Suprapubic skin (tissue), 4 donors: ENCODE measurements around the gene PPFIA3.
"Not testable (repeated sequence)": the region's sequence is repeated elsewhere in the genome, so short reads cannot be mapped to it uniquely, and the experiment has no call there.

Source experiments
- CTCF ChIP-seq, 2 donors: fragments of 200-600 bp in 1 of 2; fragments of 450-650 bp in 1 of 2; sonication (generic) in 1 of 2; IDR thresholded peaks; one replicate each; pipeline ENCODE4 v1.5.1; 2016 to 2019; ENCODE audit warnings: antibody characterized with exemption in 2 of 2, mild to moderate bottlenecking in 1 of 2, moderate library complexity in 1 of 2
- POLR2A ChIP-seq, 2 donors: fragments of 450-650 bp; IDR thresholded peaks; one replicate each; pipeline ENCODE4 v1.6.1; 2017; ENCODE audit warnings: antibody characterized with exemption in 2 of 2, mild to moderate bottlenecking in 2 of 2, moderate library complexity in 2 of 2
- POLR2AphosphoS5 ChIP-seq, 3 donors: sonication (generic); formaldehyde crosslinking; IDR thresholded peaks; one replicate each; pipeline ENCODE4 v1.6.1; 2017; ENCODE audit warnings: antibody characterized with exemption in 3 of 3

- not testable (repeated sequence) for TF ChIP-seq CTCF, POLR2AphosphoS5, POLR2A (IDR thresholded peaks at IDR 0.05)
Observed at GRCh38 chr19:49182010-49182847, 62.9 kb downstream of the PPFIA3 start.
